Activated CD8-positive, alpha-beta memory T cell treated with anti-CD3 and anti-CD28 coated beads, Interleukin-2, amount 10 ng/mL, durations not matched to agents 7 days and 5 days (primary cell): ENCODE data around the gene CRYBB1. TPM values are rescaled to one million over a fixed set of nuclear protein-coding genes. Genes with fewer than 3 reads are reported as not detected.
"Not testable (repeated sequence)": the region's sequence is repeated elsewhere in the genome, so short reads cannot be mapped to it uniquely, and the experiment has no call there.

ENCODE experiments used
- ATAC-seq: fragments of 150-1000 bp; cut with Tn5 transposase; one replicate; pipeline ENCODE4 v1.10.0; 2021; ENCODE audit warnings: moderate library complexity
- CTCF ChIA-PET: fragments of 350-600 bp; sonication (Branson Sonifier 250); formaldehyde crosslinking; loops from one replicate; lab custom pipeline; 2021; ENCODE audit warnings: antibody characterized with exemption; lab: Charles Lee
- DNase-seq: peaks from one replicate; pipeline ENCODE4 v3.0.0-alpha.2; 2020
- H3K27ac Mint-ChIP-seq: one replicate; pipeline ENCODE4 v1.8.0; 2021; ENCODE audit warnings: mild to moderate bottlenecking, mixed read lengths
- H3K27me3 Mint-ChIP-seq: one replicate; pipeline ENCODE4 v1.8.0; 2021; ENCODE audit warnings: mixed read lengths
- H3K36me3 Mint-ChIP-seq: one replicate; pipeline ENCODE4 v1.8.0; 2021; ENCODE audit warnings: mild to moderate bottlenecking, mixed read lengths
- H3K4me1 Mint-ChIP-seq: one replicate; pipeline ENCODE4 v1.8.0; 2021; ENCODE audit warnings: mixed read lengths
- H3K4me3 Mint-ChIP-seq: one replicate; pipeline ENCODE4 v1.8.0; 2021; ENCODE audit warnings: mild to moderate bottlenecking, moderate library complexity, mixed read lengths
- H3K9me3 Mint-ChIP-seq: one replicate; pipeline ENCODE4 v1.8.0; 2022; ENCODE audit warnings: low read depth, mixed read lengths
- total RNA-seq, 2 experiments: library from RNA; stranded (reverse); gene quantifications; one replicate each; pipeline ENCODE4 v1.2.3, GENCODE V29; 2021

CRYBB1 gene
- total RNA-seq, 2 experiments from 2014 or later = 0.38 TPM; not detected in 1

GRCh38 chr22:26629988-26630761, 12.3 kb upstream of the CRYBB1 start:
- DNase-seq (no peak), ATAC-seq (no peak)
- H3K27ac Mint-ChIP-seq = no peak overlapping the region
- H3K4me3 Mint-ChIP-seq = no peak overlapping the region
- no peaks in the 10 kb centered on the region for H3K27me3 Mint-ChIP-seq
- H3K9me3 Mint-ChIP-seq = no peaks in the 10 kb centered on the region
- peaks cover 31% of the 10 kb centered on the region for H3K4me1 Mint-ChIP-seq
- CTCF ChIA-PET = interaction anchor here (0.8 to 1.1 kb wide), 3 partner anchors 12 to 128 kb away, joined by 3 to 5 read pairs (median 4); no protein-coding TSS in a partner anchor
- peaks cover 5% of the 10 kb centered on the region for H3K36me3 Mint-ChIP-seq

- Mint-ChIP-seq H3K27me3 (no peaks in the 10 kb centered on the region), H3K36me3 (no peaks in the 10 kb centered on the region), H3K4me3 (no peak overlapping the region), H3K4me1 (peaks cover 20% of the 10 kb centered on the region), H3K27ac (no peak overlapping the region), H3K9me3 (peaks cover 4% of the 10 kb centered on the region)
- DNase-seq (no peak), ATAC-seq (no peak)
- CTCF ChIA-PET = interaction anchor here (0.9 to 1.5 kb wide), 2 partner anchors 13 to 18 kb away, joined by 5 read pairs; no protein-coding TSS in a partner anchor
Measured at GRCh38 chr22:26624803-26625202, 7.0 kb upstream of the CRYBB1 start.

- ATAC-seq (no peak), DNase-seq (no peak)
- Mint-ChIP-seq H3K36me3 (no peaks in the 10 kb centered on the region), H3K27me3 (no peaks in the 10 kb centered on the region), H3K9me3 (peaks cover 4% of the 10 kb centered on the region), H3K4me3 (no peak overlapping the region), H3K4me1 (peaks cover 22% of the 10 kb centered on the region), H3K27ac (no peak overlapping the region)
- CTCF ChIA-PET = interaction anchor here (0.6 to 1.5 kb wide), 6 partner anchors 12 to 121 kb away, joined by 3 to 5 read pairs (median 4); no protein-coding TSS in a partner anchor
Measured at GRCh38 chr22:26623984-26624383, 6.2 kb upstream of the CRYBB1 start.

- Mint-ChIP-seq H3K4me3 (no peak within 1 kb of the TSS), H3K36me3 (no peaks in the 10 kb centered on the region), H3K27ac (no peak within 1 kb of the TSS), H3K4me1 (peaks cover 15% of the 10 kb centered on the region), H3K27me3 (no peaks in the 10 kb centered on the region), H3K9me3 (peaks cover 4% of the 10 kb centered on the region)
- CTCF ChIA-PET = interaction anchor here (1.2 to 1.3 kb wide), 2 partner anchors 11 to 119 kb away, joined by 3 read pairs; no protein-coding TSS in a partner anchor
- ATAC-seq (no peak), DNase-seq (no peak)
Measured at GRCh38 chr22:26621663-26622062, 3.8 kb upstream of the CRYBB1 start, which contains the start of gene CRYBA4. Gene CRYBA4 (plus strand): TSS chr22:26621963. CDS start chr22:26622597, 634 bp downstream.

GRCh38 chr22:26620197-26620596, 2.4 kb upstream of the CRYBB1 start:
- Mint-ChIP-seq H3K27me3 (no peaks in the 10 kb centered on the region), H3K4me3 (no peak overlapping the region), H3K4me1 (peaks cover 23% of the 10 kb centered on the region), H3K9me3 (peaks cover 4% of the 10 kb centered on the region), H3K27ac (peak overlapping the region; percentile 31), H3K36me3 (no peaks in the 10 kb centered on the region)
- DNase-seq = no peak
- no peak for ATAC-seq
- CTCF ChIA-PET = interaction anchor here (0.7 to 1.3 kb wide), 2 partner anchors 28 to 117 kb away, joined by 3 to 5 read pairs; no protein-coding TSS in a partner anchor

- Mint-ChIP-seq H3K27me3 (no peaks in the 10 kb centered on the region), H3K4me1 (peaks cover 26% of the 10 kb centered on the region), H3K36me3 (no peaks in the 10 kb centered on the region), H3K9me3 (peaks cover 4% of the 10 kb centered on the region), H3K27ac (no peak overlapping the region), H3K4me3 (no peak overlapping the region)
- DNase-seq (no peak), ATAC-seq (no peak)
- CTCF ChIA-PET = no interaction called here
Measured at GRCh38 chr22:26619510-26619909, 1.7 kb upstream of the CRYBB1 start.

GRCh38 chr22:26618455-26618854, 628 bp upstream of the CRYBB1 start:
- DNase-seq = no peak
- CTCF ChIA-PET = interaction anchor here (0.9 kb wide), 1 partner anchor 24 kb away, joined by 3 read pairs; no protein-coding TSS in a partner anchor

GRCh38 chr22:26616650-26617049, 1.2 kb downstream of the CRYBB1 start:
- DNase-seq (no peak), ATAC-seq (no peak)
- H3K27ac Mint-ChIP-seq = no peak overlapping the region
- peaks cover 16% of the 10 kb centered on the region for H3K27me3 Mint-ChIP-seq
- no peak overlapping the region for H3K4me3 Mint-ChIP-seq
- no peaks in the 10 kb centered on the region for H3K36me3 Mint-ChIP-seq
- peaks cover 31% of the 10 kb centered on the region for H3K4me1 Mint-ChIP-seq
- CTCF ChIA-PET = interaction anchor here (0.8 to 1.6 kb wide), 4 partner anchors 16 to 115 kb away, joined by 3 to 4 read pairs (median 3); no protein-coding TSS in a partner anchor
- no peaks in the 10 kb centered on the region for H3K9me3 Mint-ChIP-seq

More at GRCh38 chr22:26618455-26618854, 628 bp upstream of the CRYBB1 start:
- H3K4me1 Mint-ChIP-seq = peaks cover 26% of the 10 kb centered on the region
- no peaks in the 10 kb centered on the region for H3K36me3 Mint-ChIP-seq
- H3K9me3 Mint-ChIP-seq = no peaks in the 10 kb centered on the region
- no peak overlapping the region for H3K27ac Mint-ChIP-seq
- ATAC-seq = no peak
- H3K4me3 Mint-ChIP-seq = no peak overlapping the region
- H3K27me3 Mint-ChIP-seq = peaks cover 7% of the 10 kb centered on the region

- no peak overlapping the region for H3K4me3 Mint-ChIP-seq
- ATAC-seq (no peak), DNase-seq (no peak)
- H3K36me3 Mint-ChIP-seq = no peaks in the 10 kb centered on the region
- H3K9me3 Mint-ChIP-seq = no peaks in the 10 kb centered on the region
- peaks cover 16% of the 10 kb centered on the region for H3K27me3 Mint-ChIP-seq
- CTCF ChIA-PET = interaction anchor here (1.0 to 1.6 kb wide), 4 partner anchors 11 to 109 kb away, joined by 3 to 4 read pairs (median 3); no protein-coding TSS in a partner anchor
- H3K27ac Mint-ChIP-seq = peak overlapping the region; percentile 32
- peaks cover 33% of the 10 kb centered on the region for H3K4me1 Mint-ChIP-seq
Measured at GRCh38 chr22:26615830-26616435, 1.9 kb downstream of the CRYBB1 start.

GRCh38 chr22:26615149-26615548, 2.7 kb downstream of the CRYBB1 start:
- Mint-ChIP-seq H3K4me3 (no peak overlapping the region), H3K27me3 (peaks cover 16% of the 10 kb centered on the region), H3K9me3 (no peaks in the 10 kb centered on the region), H3K36me3 (no peaks in the 10 kb centered on the region), H3K27ac (no peak overlapping the region), H3K4me1 (peaks cover 41% of the 10 kb centered on the region)
- DNase-seq (no peak), ATAC-seq (no peak)
- CTCF ChIA-PET = interaction anchor here (1.0 to 1.1 kb wide), 2 partner anchors 12 to 72 kb away, joined by 3 read pairs; no protein-coding TSS in a partner anchor

- Mint-ChIP-seq H3K27ac (no peak overlapping the region), H3K4me1 (peaks cover 50% of the 10 kb centered on the region), H3K4me3 (no peak overlapping the region), H3K36me3 (no peaks in the 10 kb centered on the region), H3K9me3 (no peaks in the 10 kb centered on the region), H3K27me3 (peaks cover 16% of the 10 kb centered on the region)
- CTCF ChIA-PET = no interaction called here
- DNase-seq (no peak), ATAC-seq (no peak)
Measured at GRCh38 chr22:26614322-26614721, 3.5 kb downstream of the CRYBB1 start.

- DNase-seq, H3K4me3 Mint-ChIP-seq, H3K36me3 Mint-ChIP-seq, ATAC-seq, H3K27ac Mint-ChIP-seq, H3K9me3 Mint-ChIP-seq: not testable (repeated sequence)
- CTCF ChIA-PET = interaction anchor here (2.1 kb wide), 1 partner anchor 17 kb away, joined by 5 read pairs; no protein-coding TSS in a partner anchor
- Mint-ChIP-seq H3K27me3 (peaks cover 17% of the 10 kb centered on the region), H3K4me1 (peaks cover 53% of the 10 kb centered on the region)
Measured at GRCh38 chr22:26613753-26614152, 4.1 kb downstream of the CRYBB1 start.

- no peak for ATAC-seq
- DNase-seq = no peak
- Mint-ChIP-seq H3K4me3 (no peak overlapping the region), H3K27me3 (peaks cover 21% of the 10 kb centered on the region), H3K4me1 (peaks cover 53% of the 10 kb centered on the region), H3K9me3 (no peaks in the 10 kb centered on the region), H3K36me3 (peaks cover 4% of the 10 kb centered on the region), H3K27ac (no peak overlapping the region)
- CTCF ChIA-PET = interaction anchor here (1.2 to 2.1 kb wide), 3 partner anchors 12 to 111 kb away, joined by 3 to 5 read pairs (median 5); no protein-coding TSS in a partner anchor
Measured at GRCh38 chr22:26612652-26613051, 5.2 kb downstream of the CRYBB1 start.
